GM18873 (cell line): ENCODE data around the gene OR5T3.
"Not testable (repeated sequence)": the region's sequence is repeated elsewhere in the genome, so short reads cannot be mapped to it uniquely, and the experiment has no call there.

Experiments
- ATAC-seq: cut with Tn5 transposase; IDR thresholded peaks from one replicate; pipeline ENCODE4 v1.9.1; 2021; ENCODE audit warnings: mild to moderate bottlenecking, moderate library complexity, moderate number of reproducible peaks; ENCODE audit not compliant: unreplicated experiment, low FRiP score

OR5T3 gene

GRCh38 chr11:56251954-56252353 is at the start of gene OR5T3:
Gene OR5T3, plus strand, starts transcription at chr11:56252254. Its CDS starts 0 bp downstream, at chr11:56252254.
- no peak for ATAC-seq

- no peak for ATAC-seq
These were observed 44.3 kb upstream of the OR5T3 start for GRCh38 chr11:56207790-56208189.

GRCh38 chr11:56214537-56214936 is 37.5 kb upstream of the OR5T3 start:
- ATAC-seq = no peak

- not testable (repeated sequence) for ATAC-seq
These were observed 32.3 kb upstream of the OR5T3 start for GRCh38 chr11:56219735-56220134.

GRCh38 chr11:56234155-56234554 is 17.9 kb upstream of the OR5T3 start, which contains the start of gene OR5T2:
Gene OR5T2, minus strand, starts transcription at chr11:56234255. Its CDS starts 1,193 bp downstream, at chr11:56233062.
- no peak for ATAC-seq

- ATAC-seq = no peak
These were observed 19.0 kb downstream of the OR5T3 start for GRCh38 chr11:56271092-56271491.

GRCh38 chr11:56273854-56274253 is 21.8 kb downstream of the OR5T3 start, which contains the start of gene OR5T1:
Gene OR5T1, plus strand, starts transcription at chr11:56274154. Its CDS starts 1,485 bp downstream, at chr11:56275639.
- no peak for ATAC-seq

GRCh38 chr11:56292154-56292553 is 40.1 kb downstream of the OR5T3 start, which contains the start of gene OR8H1:
Gene OR8H1, minus strand, starts transcription at chr11:56292254. Its CDS starts 1,192 bp downstream, at chr11:56291062.
- no peak for ATAC-seq

GRCh38 chr11:56296898-56297297 is 44.8 kb downstream of the OR5T3 start:
- ATAC-seq = no peak
